Measurements from ENCODE around the gene SCMH1. TPM values are rescaled to one million over a fixed set of nuclear protein-coding genes. Genes with fewer than 3 reads are reported as not detected.

Gene SCMH1
- polyA plus RNA-seq, 2 of the 4 experiments (the other 2 are of a cell fraction) = 11.6 to 26.7 TPM

DNA sequence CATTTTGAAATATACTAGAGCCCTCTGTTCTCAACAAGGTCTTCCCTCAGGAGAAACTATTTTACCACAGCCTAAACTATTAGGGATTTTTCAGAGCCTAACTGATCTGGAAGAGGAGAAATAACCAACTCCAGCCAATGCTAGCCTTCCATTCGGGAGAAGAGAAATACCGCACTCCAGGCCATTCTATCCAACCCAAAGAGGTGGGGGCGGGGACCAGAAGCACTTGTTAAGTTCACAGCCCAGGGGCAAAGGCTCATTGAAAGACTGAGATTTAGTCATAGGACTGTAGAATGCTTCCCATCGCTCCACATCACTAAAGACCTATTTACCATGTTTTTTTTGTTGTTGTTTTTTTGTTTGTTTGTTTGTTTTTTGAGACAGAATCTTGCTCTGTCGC is 185.2 kb downstream of the SCMH1 start:
- no peaks in the 10 kb centered on the region for H3K4me1 ChIP-seq
- no peak for ATAC-seq
- ChIA-PET POLR2A (no interaction called here), CTCF (no interaction called here)
- no peak for FAIRE-seq
- WGBS (ENCODE audit: missing lambda C conversion rate) = 93% methylated on average over 5 of the region's 5 CpGs
- H3K27ac ChIP-seq = no peak overlapping the region
- H3K9me3 ChIP-seq = no peaks in the 10 kb centered on the region
- TF ChIP-seq, protein P1, sequence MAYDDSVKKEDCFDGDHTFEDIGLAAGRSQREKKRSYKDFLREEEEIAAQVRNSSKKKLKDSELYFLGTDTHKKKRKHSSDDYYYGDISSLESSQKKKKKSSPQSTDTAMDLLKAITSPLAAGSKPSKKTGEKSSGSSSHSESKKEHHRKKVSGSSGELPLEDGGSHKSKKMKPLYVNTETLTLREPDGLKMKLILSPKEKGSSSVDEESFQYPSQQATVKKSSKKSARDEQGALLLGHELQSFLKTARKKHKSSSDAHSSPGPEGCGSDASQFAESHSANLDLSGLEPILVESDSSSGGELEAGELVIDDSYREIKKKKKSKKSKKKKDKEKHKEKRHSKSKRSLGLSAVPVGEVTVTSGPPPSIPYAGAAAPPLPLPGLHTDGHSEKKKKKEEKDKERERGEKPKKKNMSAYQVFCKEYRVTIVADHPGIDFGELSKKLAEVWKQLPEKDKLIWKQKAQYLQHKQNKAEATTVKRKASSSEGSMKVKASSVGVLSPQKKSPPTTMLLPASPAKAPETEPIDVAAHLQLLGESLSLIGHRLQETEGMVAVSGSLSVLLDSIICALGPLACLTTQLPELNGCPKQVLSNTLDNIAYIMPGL (CRISPR knock-in tag; IDR thresholded peaks at IDR 0.05; ENCODE audit: borderline replicate concordance) = no peak
- TF ChIP-seq RCOR1 (IDR thresholded peaks at IDR 0.05; ENCODE audit: low read depth, low read length) (no peak), PBX3 (IDR thresholded peaks at IDR 0.05) (no peak), GATA3 (IDR thresholded peaks at IDR 0.05; ENCODE audit: borderline replicate concordance) (no peak), ZC3H11A (IDR thresholded peaks at IDR 0.05) (no peak), KDM1A (IDR thresholded peaks at IDR 0.05; ENCODE audit: low read depth) (no peak), HES2 (IDR thresholded peaks at IDR 0.05) (no peak), ZFP36 (IDR thresholded peaks at IDR 0.05; ENCODE audit: borderline replicate concordance, partially characterized antibody) (no peak), E2F6 (IDR thresholded peaks at IDR 0.05; ENCODE audit: borderline replicate concordance, low read depth) (no peak), EHF (CRISPR knock-in tag; IDR thresholded peaks at IDR 0.05) (no peak), MYC (IDR thresholded peaks at IDR 0.05; ENCODE audit: borderline replicate concordance, low read length) (no peak), SMC3 (IDR thresholded peaks at IDR 0.05) (no peak), POLR2A (IDR thresholded peaks at IDR 0.05; ENCODE audit: low read length) (no peak), CBX2 (IDR thresholded peaks at IDR 0.05; ENCODE audit: borderline replicate concordance, low read depth) (no peak)
- TF ChIP-seq, protein P2, sequence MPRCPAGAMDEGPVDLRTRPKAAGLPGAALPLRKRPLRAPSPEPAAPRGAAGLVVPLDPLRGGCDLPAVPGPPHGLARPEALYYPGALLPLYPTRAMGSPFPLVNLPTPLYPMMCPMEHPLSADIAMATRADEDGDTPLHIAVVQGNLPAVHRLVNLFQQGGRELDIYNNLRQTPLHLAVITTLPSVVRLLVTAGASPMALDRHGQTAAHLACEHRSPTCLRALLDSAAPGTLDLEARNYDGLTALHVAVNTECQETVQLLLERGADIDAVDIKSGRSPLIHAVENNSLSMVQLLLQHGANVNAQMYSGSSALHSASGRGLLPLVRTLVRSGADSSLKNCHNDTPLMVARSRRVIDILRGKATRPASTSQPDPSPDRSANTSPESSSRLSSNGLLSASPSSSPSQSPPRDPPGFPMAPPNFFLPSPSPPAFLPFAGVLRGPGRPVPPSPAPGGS (IDR thresholded peaks at IDR 0.05) = no peak
- no peak overlapping the region for H3K4me3 ChIP-seq
- H3K4me2 ChIP-seq = no peak overlapping the region
- no peak for DNase-seq (ENCODE audit: low read depth in 1 of 2, low spot score in 1 of 2)

- TF ChIP-seq, protein P3, sequence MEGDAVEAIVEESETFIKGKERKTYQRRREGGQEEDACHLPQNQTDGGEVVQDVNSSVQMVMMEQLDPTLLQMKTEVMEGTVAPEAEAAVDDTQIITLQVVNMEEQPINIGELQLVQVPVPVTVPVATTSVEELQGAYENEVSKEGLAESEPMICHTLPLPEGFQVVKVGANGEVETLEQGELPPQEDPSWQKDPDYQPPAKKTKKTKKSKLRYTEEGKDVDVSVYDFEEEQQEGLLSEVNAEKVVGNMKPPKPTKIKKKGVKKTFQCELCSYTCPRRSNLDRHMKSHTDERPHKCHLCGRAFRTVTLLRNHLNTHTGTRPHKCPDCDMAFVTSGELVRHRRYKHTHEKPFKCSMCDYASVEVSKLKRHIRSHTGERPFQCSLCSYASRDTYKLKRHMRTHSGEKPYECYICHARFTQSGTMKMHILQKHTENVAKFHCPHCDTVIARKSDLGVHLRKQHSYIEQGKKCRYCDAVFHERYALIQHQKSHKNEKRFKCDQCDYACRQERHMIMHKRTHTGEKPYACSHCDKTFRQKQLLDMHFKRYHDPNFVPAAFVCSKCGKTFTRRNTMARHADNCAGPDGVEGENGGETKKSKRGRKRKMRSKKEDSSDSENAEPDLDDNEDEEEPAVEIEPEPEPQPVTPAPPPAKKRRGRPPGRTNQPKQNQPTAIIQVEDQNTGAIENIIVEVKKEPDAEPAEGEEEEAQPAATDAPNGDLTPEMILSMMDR (IDR thresholded peaks at IDR 0.05) = no peak
- TF ChIP-seq POLR2A (IDR thresholded peaks at IDR 0.05; ENCODE audit: low read length) (no peak), HDAC2 (IDR thresholded peaks at IDR 0.05) (no peak), POLR2AphosphoS2 (conservative IDR thresholded peaks at IDR 0.05; ENCODE audit: low read length) (no peak), RCOR1 (IDR thresholded peaks at IDR 0.05; ENCODE audit: low read depth, low read length) (no peak), CBX8 (IDR thresholded peaks at IDR 0.05) (no peak), MAFK (IDR thresholded peaks at IDR 0.05; ENCODE audit: partially characterized antibody) (no peak)
- TF ChIP-seq, protein P1 (CRISPR knock-in tag; IDR thresholded peaks at IDR 0.05; ENCODE audit: borderline replicate concordance) = no peak
- CTCF ChIA-PET = interaction anchor here (0.6 to 2.6 kb wide), 2 partner anchors 9 to 111 kb away, joined by 3 to 6 read pairs; no protein-coding TSS in a partner anchor
Observed at GRCh38 chr1:41053316-41053715, 188.8 kb downstream of the SCMH1 start.

More at GRCh38 chr1:41053316-41053715, 188.8 kb downstream of the SCMH1 start:
- FAIRE-seq (no peak), ATAC-seq (0 out of 6 replicates have a peak, but pooled peaks of 1 of the 2 experiments have one; percentile 26), DNase-seq (ENCODE audit: low read depth in 1 of 2, low spot score in 1 of 2) (no peak)
- WGBS (ENCODE audit: missing lambda C conversion rate) = 88% methylated on average over 1 of the region's 2 CpGs
- POLR2A ChIA-PET = no interaction called here
- H3K9me3 ChIP-seq = no peaks in the 10 kb centered on the region
- H3K4me2 ChIP-seq = no peak overlapping the region
- H3K27ac ChIP-seq = no peak overlapping the region
- peaks cover 5% of the 10 kb centered on the region; the same call in 1 of the 3 replicates for H3K4me1 ChIP-seq
- no peak overlapping the region for H3K4me3 ChIP-seq
